ENCODE data around the gene PGM1. TPM values are rescaled to one million over a fixed set of nuclear protein-coding genes. Genes with fewer than 3 reads are reported as not detected.

Gene PGM1
- total RNA-seq, 4 donors from 2014 or later, result 49.4 to 73.9 (median 61.5) TPM

GRCh38 chr1:63704443-63704842, 111.2 kb downstream of the PGM1 start:
- TF ChIP-seq EP300 (IDR thresholded peaks at IDR 0.05) (no peak), POLR2A (IDR thresholded peaks at IDR 0.05; ENCODE audit: low read depth) (no peak), POLR2AphosphoS5 (IDR thresholded peaks at IDR 0.05) (no peak), CTCF (IDR thresholded peaks at IDR 0.05) (no peak)
- Histone ChIP-seq H3K36me3 (no peaks in the 10 kb centered on the region), H3K9me3 (no peaks in the 10 kb centered on the region), H3K4me1 (peaks cover 0 to 5% (median 2%) of the 10 kb centered on the region in 4 donors), H3K4me3 (no peak overlapping the region), H3K27me3 (no peaks in the 10 kb centered on the region), H3K27ac (replicated peaks in 1 of 4) (no peak overlapping the region)
- intact Hi-C loops (cut with DNase I), result no loop called here
- DNase-seq (ENCODE audit: extremely low spot score), result no peak
- WGBS, result 87% methylated on average over 3 of the region's 3 CpGs

- TF ChIP-seq POLR2AphosphoS5 (IDR thresholded peaks at IDR 0.05) (no peak), POLR2A (IDR thresholded peaks at IDR 0.05; ENCODE audit: low read depth) (no peak), CTCF (IDR thresholded peaks at IDR 0.05) (no peak), EP300 (IDR thresholded peaks at IDR 0.05) (no peak)
- H3K27ac ChIP-seq (replicated peaks in 1 of 4), result no peak overlapping the region
- DNase-seq (ENCODE audit: extremely low spot score), result no peak
- H3K36me3 ChIP-seq, result no peaks in the 10 kb centered on the region
- peaks cover 0 to 5% (median 1%) of the 10 kb centered on the region in 4 donors for H3K4me1 ChIP-seq
- no peaks in the 10 kb centered on the region for H3K9me3 ChIP-seq
- H3K27me3 ChIP-seq, result no peaks in the 10 kb centered on the region
- 78% methylated on average over 6 of the region's 6 CpGs for WGBS
- no peak overlapping the region for H3K4me3 ChIP-seq
- intact Hi-C loops (cut with DNase I), result no loop called here
These were observed 111.9 kb downstream of the PGM1 start for GRCh38 chr1:63705078-63705477.

GRCh38 chr1:63709267-63709828, 116.1 kb downstream of the PGM1 start:
- no peaks in the 10 kb centered on the region for H3K36me3 ChIP-seq
- no peaks in the 10 kb centered on the region for H3K9me3 ChIP-seq
- TF ChIP-seq CTCF (IDR thresholded peaks at IDR 0.05) (no peak), POLR2AphosphoS5 (IDR thresholded peaks at IDR 0.05) (no peak), EP300 (IDR thresholded peaks at IDR 0.05) (no peak), POLR2A (IDR thresholded peaks at IDR 0.05; ENCODE audit: low read depth) (no peak)
- intact Hi-C loops (cut with DNase I), result no loop called here
- WGBS, result 92% methylated on average over 9 of the region's 9 CpGs
- peaks cover 0 to 4% (median 0%) of the 10 kb centered on the region in 4 donors for H3K4me1 ChIP-seq
- no peaks in the 10 kb centered on the region for H3K27me3 ChIP-seq
- DNase-seq (ENCODE audit: extremely low spot score), result no peak
- no peak overlapping the region for H3K27ac ChIP-seq (replicated peaks in 1 of 4)
- no peak overlapping the region for H3K4me3 ChIP-seq

Small RNAs within 50 kb of the gene (small RNA-seq; reads per million reads assigned to genes)
- gene RF02105, result 0 reads per million in 3 donors
- gene RF02106, result 0 reads per million in 3 donors
- gene RF02107, result 0 reads per million in 3 donors
- gene RF02108, result 0 reads per million in 3 donors
- gene RF02109, result 0 reads per million in 3 donors
- gene RF02110, result 0 reads per million in 3 donors

Other genes with a start within 250 kb of the PGM1 start
- gene ALG6, start 225.8 kb upstream of the PGM1 start, total RNA-seq, result 10 to 100 TPM in 1 of 4 donors, 1 to 10 TPM in 3; 3.6 to 10.7 (median 4.9) TPM
- gene ITGB3BP, start 70.2 kb upstream of the PGM1 start, total RNA-seq, result 10 to 100 TPM in 2 of 4 donors, 1 to 10 TPM in 2; 6.8 to 38.2 (median 11.1) TPM
- gene EFCAB7, start 69.9 kb upstream of the PGM1 start, total RNA-seq, result 10 to 100 TPM in 1 of 4 donors, 1 to 10 TPM in 3; 5.1 to 17.9 (median 6.9) TPM
- gene ROR1, start 180.6 kb downstream of the PGM1 start, total RNA-seq, result 1 to 10 TPM; 5.1 to 7.3 (median 6.5) TPM